ENCODE data around the gene PCDH15.

The PCDH15 gene

GRCh38 chr10:54769051-54769450, 32.0 kb downstream of the PCDH15 start:
- no peak for TF ChIP-seq CTCF (IDR thresholded peaks at IDR 0.05; ENCODE audit: low read length)
- TF ChIP-seq EZH2phosphoT487 (IDR thresholded peaks at IDR 0.05; ENCODE audit: low read length): no peak
- TF ChIP-seq EZH2 (optimal IDR thresholded peaks at IDR 0.05; ENCODE audit: low read depth, low read length): no peak

GRCh38 chr10:54758791-54759190, 42.2 kb downstream of the PCDH15 start:
- Histone ChIP-seq H3F3A (ENCODE audit: insufficient read depth, low read length) (no peaks in the 10 kb centered on the region), H3K9ac (ENCODE audit: low read length) (no peak overlapping the region), H3K9me2 (replicated peaks; ENCODE audit: insufficient read depth, low read length) (no peaks in the 10 kb centered on the region), H3K4me2 (ENCODE audit: low read depth, low read length) (no peak overlapping the region), H3K79me2 (ENCODE audit: low read length) (no peaks in the 10 kb centered on the region), H4K20me1 (ENCODE audit: insufficient read depth, low read length) (no peaks in the 10 kb centered on the region), H2AFZ (ENCODE audit: low read length) (no peak overlapping the region), H3K36me3 (replicated peaks; ENCODE audit: insufficient read depth, low read length) (no peaks in the 10 kb centered on the region), H3K9me3 (replicated peaks; ENCODE audit: insufficient read depth, low read length) (no peaks in the 10 kb centered on the region), H3K27ac (ENCODE audit: low read length) (no peak overlapping the region), H3K4me1 (ENCODE audit: low read length) (no peaks in the 10 kb centered on the region), H3K4me3 (ENCODE audit: low read length) (no peak overlapping the region), H3K27me3 (replicated peaks; ENCODE audit: insufficient read depth, low read length) (no peaks in the 10 kb centered on the region)
- no peak for DNase-seq
- TF ChIP-seq EZH2 (optimal IDR thresholded peaks at IDR 0.05; ENCODE audit: low read depth, low read length) (no peak), EZH2phosphoT487 (IDR thresholded peaks at IDR 0.05; ENCODE audit: low read length) (no peak), CTCF (IDR thresholded peaks at IDR 0.05; ENCODE audit: low read length) (no peak)

More at GRCh38 chr10:54769051-54769450, 32.0 kb downstream of the PCDH15 start:
- H4K20me1 ChIP-seq (ENCODE audit: insufficient read depth, low read length): no peaks in the 10 kb centered on the region
- no peak overlapping the region for H2AFZ ChIP-seq (ENCODE audit: low read length)
- no peak overlapping the region for H3K4me3 ChIP-seq (ENCODE audit: low read length)
- no peaks in the 10 kb centered on the region for H3K9me2 ChIP-seq (replicated peaks; ENCODE audit: insufficient read depth, low read length)
- DNase-seq: no peak
- no peaks in the 10 kb centered on the region for H3K27me3 ChIP-seq (replicated peaks; ENCODE audit: insufficient read depth, low read length)
- no peaks in the 10 kb centered on the region for H3F3A ChIP-seq (ENCODE audit: insufficient read depth, low read length)
- H3K79me2 ChIP-seq (ENCODE audit: low read length): no peaks in the 10 kb centered on the region
- no peaks in the 10 kb centered on the region for H3K36me3 ChIP-seq (replicated peaks; ENCODE audit: insufficient read depth, low read length)
- H3K9ac ChIP-seq (ENCODE audit: low read length): no peak overlapping the region
- H3K27ac ChIP-seq (ENCODE audit: low read length): no peak overlapping the region
- H3K4me1 ChIP-seq (ENCODE audit: low read length): no peaks in the 10 kb centered on the region
- H3K9me3 ChIP-seq (replicated peaks; ENCODE audit: insufficient read depth, low read length): no peaks in the 10 kb centered on the region
- H3K4me2 ChIP-seq (ENCODE audit: low read depth, low read length): no peak overlapping the region

GRCh38 chr10:54749623-54750022, 51.4 kb downstream of the PCDH15 start:
- no peaks in the 10 kb centered on the region for H3F3A ChIP-seq (ENCODE audit: insufficient read depth, low read length)
- no peaks in the 10 kb centered on the region for H4K20me1 ChIP-seq (ENCODE audit: insufficient read depth, low read length)
- H3K9me3 ChIP-seq (replicated peaks; ENCODE audit: insufficient read depth, low read length): no peaks in the 10 kb centered on the region
- H3K36me3 ChIP-seq (replicated peaks; ENCODE audit: insufficient read depth, low read length): no peaks in the 10 kb centered on the region
- no peaks in the 10 kb centered on the region for H3K79me2 ChIP-seq (ENCODE audit: low read length)
- peak overlapping the region; percentile 82 for H2AFZ ChIP-seq (ENCODE audit: low read length)
- no peak overlapping the region for H3K27ac ChIP-seq (ENCODE audit: low read length)
- peak overlapping the region; percentile 39; the same call in 1 of the 2 replicates for H3K9ac ChIP-seq (ENCODE audit: low read length)
- H3K27me3 ChIP-seq (replicated peaks; ENCODE audit: insufficient read depth, low read length): no peaks in the 10 kb centered on the region
- H3K9me2 ChIP-seq (replicated peaks; ENCODE audit: insufficient read depth, low read length): no peaks in the 10 kb centered on the region
- DNase-seq: peak; percentile 63
- H3K4me2 ChIP-seq (ENCODE audit: low read depth, low read length): peak overlapping the region; percentile 72; the same call in 1 of the 2 replicates
- no peaks in the 10 kb centered on the region; the same call in 1 of the 2 replicates for H3K4me1 ChIP-seq (ENCODE audit: low read length)
- peak overlapping the region; percentile 56 for H3K4me3 ChIP-seq (ENCODE audit: low read length)
- no peak for TF ChIP-seq CTCF (IDR thresholded peaks at IDR 0.05; ENCODE audit: low read length)
- TF ChIP-seq EZH2phosphoT487 (IDR thresholded peaks at IDR 0.05; ENCODE audit: low read length): no peak
- TF ChIP-seq EZH2 (optimal IDR thresholded peaks at IDR 0.05; ENCODE audit: low read depth, low read length): no peak

Measured in MM.1S (cell line).